ENCODE data around the gene KLF4. TPM values are rescaled to one million over a fixed set of nuclear protein-coding genes. Genes with fewer than 3 reads are reported as not detected.

KLF4 gene
- total and polyA plus RNA-seq, 4 donors = 23.3 to 80.7 (median 68.0) TPM

DNA sequence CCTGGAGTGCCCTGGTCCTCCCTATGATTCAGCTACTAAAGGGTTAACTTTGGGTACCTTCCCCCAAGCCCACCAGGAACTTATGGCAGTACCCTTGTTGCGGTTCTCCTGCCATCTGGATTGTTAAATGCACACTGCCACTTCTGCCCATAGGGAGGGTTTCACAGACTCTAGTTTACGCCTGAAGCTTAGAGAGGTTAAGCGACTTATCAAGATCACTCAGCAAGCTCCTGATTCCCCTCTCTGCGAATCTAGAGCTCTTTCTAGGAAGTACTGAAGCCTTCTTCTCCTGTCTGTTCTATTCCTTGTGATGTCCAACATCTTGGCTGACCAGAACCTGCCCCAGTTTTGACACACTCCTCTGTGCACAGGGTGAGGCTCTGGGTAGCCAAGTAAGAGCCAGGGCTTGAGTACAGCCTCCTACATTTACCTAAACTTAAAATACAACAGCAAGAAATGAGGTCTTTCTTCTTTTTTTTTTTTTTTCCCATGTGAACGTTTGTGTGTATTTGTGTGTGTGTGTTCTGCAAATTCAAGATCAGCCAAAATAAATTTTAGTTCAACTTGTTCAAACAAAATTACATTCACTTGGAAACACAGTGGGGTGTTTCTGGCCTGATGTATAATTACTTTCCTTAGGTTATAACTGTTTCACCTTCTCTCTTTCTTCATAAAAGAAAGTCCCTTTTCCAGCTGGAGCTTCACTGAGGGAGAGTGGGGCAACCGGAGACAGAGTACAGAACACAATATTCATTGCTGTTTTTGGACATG lies 28.7 kb upstream of the KLF4 start:
- H3K9ac ChIP-seq (ENCODE audit: insufficient read depth in 1 of 2, low read length in 2 of 2) = no peak overlapping the region
- DNase-seq = no peak
- no peaks in the 10 kb centered on the region for H3K27me3 ChIP-seq (ENCODE audit: control insufficient read depth in 3 of 3, insufficient read depth in 3 of 3, low read length in 2 of 3)
- no peaks in the 10 kb centered on the region for H3K36me3 ChIP-seq (ENCODE audit: control insufficient read depth in 4 of 4, insufficient read depth in 4 of 4, low read length in 4 of 4)
- no peak for ATAC-seq (ENCODE audit: insufficient read depth, low FRiP score)
- no peaks in the 10 kb centered on the region for H3K4me1 ChIP-seq (ENCODE audit: control insufficient read depth in 5 of 5, insufficient read depth in 5 of 5, low read length in 5 of 5)
- TF ChIP-seq, protein P1, sequence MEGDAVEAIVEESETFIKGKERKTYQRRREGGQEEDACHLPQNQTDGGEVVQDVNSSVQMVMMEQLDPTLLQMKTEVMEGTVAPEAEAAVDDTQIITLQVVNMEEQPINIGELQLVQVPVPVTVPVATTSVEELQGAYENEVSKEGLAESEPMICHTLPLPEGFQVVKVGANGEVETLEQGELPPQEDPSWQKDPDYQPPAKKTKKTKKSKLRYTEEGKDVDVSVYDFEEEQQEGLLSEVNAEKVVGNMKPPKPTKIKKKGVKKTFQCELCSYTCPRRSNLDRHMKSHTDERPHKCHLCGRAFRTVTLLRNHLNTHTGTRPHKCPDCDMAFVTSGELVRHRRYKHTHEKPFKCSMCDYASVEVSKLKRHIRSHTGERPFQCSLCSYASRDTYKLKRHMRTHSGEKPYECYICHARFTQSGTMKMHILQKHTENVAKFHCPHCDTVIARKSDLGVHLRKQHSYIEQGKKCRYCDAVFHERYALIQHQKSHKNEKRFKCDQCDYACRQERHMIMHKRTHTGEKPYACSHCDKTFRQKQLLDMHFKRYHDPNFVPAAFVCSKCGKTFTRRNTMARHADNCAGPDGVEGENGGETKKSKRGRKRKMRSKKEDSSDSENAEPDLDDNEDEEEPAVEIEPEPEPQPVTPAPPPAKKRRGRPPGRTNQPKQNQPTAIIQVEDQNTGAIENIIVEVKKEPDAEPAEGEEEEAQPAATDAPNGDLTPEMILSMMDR (IDR thresholded peaks at IDR 0.05; ENCODE audit: control extremely low read depth, extremely low read depth) = no peak
- H3K27ac ChIP-seq (ENCODE audit: low read depth in 1 of 2, low read length in 1 of 2) = no peak overlapping the region
- no peak overlapping the region for H3K4me3 ChIP-seq
- WGBS, 2 donors = 61 to 79% methylated on average over 6 of the region's 6 CpGs
- H3K9me3 ChIP-seq (ENCODE audit: control insufficient read depth in 4 of 4, insufficient read depth in 3 of 4, low read length in 3 of 4) = peaks cover 0 to 2% (median 0%) of the 10 kb centered on the region in 4 donors

DNA sequence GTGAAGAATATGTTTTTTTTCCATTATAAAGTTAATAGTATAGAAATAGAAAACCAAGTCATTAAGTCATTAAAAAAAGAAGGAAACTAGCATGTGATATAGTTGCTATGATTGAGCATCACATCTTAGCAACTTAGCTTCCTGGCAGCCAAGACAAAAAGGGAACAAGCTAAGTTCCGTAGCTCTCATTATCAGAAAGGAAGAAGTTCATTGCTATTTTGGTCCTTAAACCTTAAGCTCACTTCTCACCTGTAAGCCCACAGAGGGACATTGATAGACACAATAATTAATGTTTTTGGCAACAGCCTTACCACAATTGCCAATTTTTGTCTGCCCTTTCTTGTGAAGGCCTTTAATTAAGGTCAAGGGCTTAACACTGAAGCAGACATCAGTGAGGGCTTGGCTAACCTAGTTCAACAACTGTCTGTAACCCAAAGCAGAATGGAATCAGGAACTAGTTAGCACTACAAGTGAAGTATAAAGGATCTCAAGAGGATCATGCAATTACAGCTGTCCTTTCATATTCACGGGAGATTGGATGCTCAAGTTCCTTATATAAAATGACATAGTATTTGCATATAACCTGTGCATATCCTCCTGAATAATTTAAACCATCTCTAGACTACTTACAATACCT lies 24.0 kb upstream of the KLF4 start:
- H3K27me3 ChIP-seq (ENCODE audit: control insufficient read depth in 3 of 3, insufficient read depth in 3 of 3, low read length in 2 of 3) = no peaks in the 10 kb centered on the region
- no peaks in the 10 kb centered on the region for H3K4me1 ChIP-seq (ENCODE audit: control insufficient read depth in 5 of 5, insufficient read depth in 5 of 5, low read length in 5 of 5)
- no peak overlapping the region for H3K9ac ChIP-seq (ENCODE audit: insufficient read depth in 1 of 2, low read length in 2 of 2)
- H3K4me3 ChIP-seq = no peak overlapping the region
- TF ChIP-seq, protein P1 (IDR thresholded peaks at IDR 0.05; ENCODE audit: control extremely low read depth, extremely low read depth) = no peak
- H3K27ac ChIP-seq (ENCODE audit: low read depth in 1 of 2, low read length in 1 of 2) = no peak overlapping the region
- ATAC-seq (ENCODE audit: insufficient read depth, low FRiP score) (no peak), DNase-seq (no peak)
- 54 to 60% methylated on average over 2 of the region's 2 CpGs for WGBS, 2 donors
- no peaks in the 10 kb centered on the region for H3K9me3 ChIP-seq (ENCODE audit: control insufficient read depth in 4 of 4, insufficient read depth in 3 of 4, low read length in 3 of 4)
- H3K36me3 ChIP-seq (ENCODE audit: control insufficient read depth in 4 of 4, insufficient read depth in 4 of 4, low read length in 4 of 4) = no peaks in the 10 kb centered on the region

DNA sequence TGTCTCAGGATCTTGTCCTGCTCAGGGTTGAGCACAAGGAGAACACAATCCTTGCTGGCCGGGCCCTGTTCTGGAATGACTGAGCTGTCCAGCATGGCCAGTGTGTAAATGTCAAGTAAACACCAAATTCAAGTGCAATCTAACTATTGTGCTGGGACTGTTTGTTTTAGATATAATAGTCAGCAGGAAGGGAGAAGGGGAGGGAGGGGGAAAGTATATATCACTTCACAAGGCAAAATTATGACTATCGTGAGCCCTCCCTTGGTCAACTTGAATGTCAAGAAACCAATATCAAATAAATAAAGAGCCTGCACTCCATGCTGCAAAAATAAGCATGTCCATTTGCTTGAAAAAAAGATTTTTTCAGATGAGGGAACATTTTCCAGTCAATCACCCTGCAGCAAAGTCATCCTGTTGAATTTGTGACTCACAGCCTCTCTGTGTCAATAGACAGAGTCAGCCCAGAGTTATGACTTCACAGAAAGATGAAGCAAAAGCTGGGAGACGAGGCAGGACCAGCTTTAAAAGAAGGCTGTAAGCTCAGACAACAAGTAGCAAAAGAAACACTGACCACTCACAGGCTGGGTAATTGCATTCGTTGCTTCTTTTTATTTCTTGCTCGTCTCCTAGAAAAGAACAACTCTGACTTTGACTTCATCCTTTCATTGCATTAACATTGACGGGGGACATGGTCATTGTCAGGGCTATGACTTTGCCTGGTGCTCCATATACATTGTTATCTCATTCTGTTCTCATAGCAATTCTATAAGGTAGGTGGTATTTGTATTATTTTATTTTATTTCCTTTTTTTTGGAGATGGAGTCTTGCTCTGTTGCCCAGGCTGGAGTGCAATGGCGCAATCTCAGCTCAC lies 15.3 kb upstream of the KLF4 start:
- H3K27ac ChIP-seq (ENCODE audit: low read depth in 1 of 2, low read length in 1 of 2) = peak overlapping the region in 1 of 2 donors; percentile 60
- no peaks in the 10 kb centered on the region for H3K9me3 ChIP-seq (ENCODE audit: control insufficient read depth in 4 of 4, insufficient read depth in 3 of 4, low read length in 3 of 4)
- H3K27me3 ChIP-seq (ENCODE audit: control insufficient read depth in 3 of 3, insufficient read depth in 3 of 3, low read length in 2 of 3) = no peaks in the 10 kb centered on the region
- no peaks in the 10 kb centered on the region for H3K36me3 ChIP-seq (ENCODE audit: control insufficient read depth in 4 of 4, insufficient read depth in 4 of 4, low read length in 4 of 4)
- DNase-seq = no peak
- peak; percentile 80 for ATAC-seq (ENCODE audit: insufficient read depth, low FRiP score)
- no peak overlapping the region for H3K4me3 ChIP-seq
- H3K9ac ChIP-seq (ENCODE audit: insufficient read depth in 1 of 2, low read length in 2 of 2) = no peak overlapping the region
- 63 to 82% methylated on average over 7 of the region's 7 CpGs for WGBS, 2 donors
- peaks cover 0 to 2% (median 0%) of the 10 kb centered on the region in 5 donors for H3K4me1 ChIP-seq (ENCODE audit: control insufficient read depth in 5 of 5, insufficient read depth in 5 of 5, low read length in 5 of 5)
- TF ChIP-seq, protein P1 (IDR thresholded peaks at IDR 0.05; ENCODE audit: control extremely low read depth, extremely low read depth) = no peak
